Gastrocnemius medialis (tissue), 4 donors: ENCODE measurements around the gene DHRS7B.
A peak's percentile ranks its signal among the peaks of the same experiment; 100 is the strongest.

Experiments
- POLR2A ChIP-seq, 2 donors: fragments of 450-650 bp; IDR thresholded peaks; one replicate each; pipeline ENCODE4 v1.6.1; 2017; ENCODE audit warnings: antibody characterized with exemption in 2 of 2, mild to moderate bottlenecking in 2 of 2, moderate library complexity in 2 of 2
- TF ChIP-seq, protein P1 (sequence below), 5 experiments: fragments of 450-650 bp in 3 of 5; fragments of 200-600 bp in 2 of 5; sonication (generic) in 2 of 5; IDR thresholded peaks in 4 of 5; conservative IDR thresholded peaks in 1 of 5; 1 replicate in 4 of 5; 2 replicates in 1 of 5; pipeline ENCODE4 v1.5.1; 2016 to 2019; ENCODE audit warnings: antibody characterized with exemption in 5 of 5, mild to moderate bottlenecking in 3 of 5, moderate library complexity in 3 of 5

DNA sequence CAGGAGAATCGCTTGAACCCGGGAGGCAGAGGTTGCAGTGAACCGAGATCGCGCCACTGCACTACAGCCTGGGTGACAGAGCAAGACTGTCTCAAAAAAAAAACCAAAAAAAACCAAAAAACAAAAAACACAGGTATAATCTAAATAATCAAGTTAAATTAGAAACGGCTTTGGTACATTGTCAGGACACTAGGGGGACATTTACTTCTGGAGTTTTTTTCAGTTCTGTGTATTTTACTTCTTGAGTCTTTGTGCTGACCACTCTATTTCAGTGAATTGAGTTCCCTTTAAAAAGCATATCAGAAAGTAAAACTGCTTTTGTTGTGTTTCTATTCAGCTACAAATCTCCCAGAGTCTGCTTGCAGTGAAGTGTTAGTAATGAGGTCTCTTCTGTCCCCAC is 36.3 kb downstream of the DHRS7B start:
- TF ChIP-seq, protein P1, sequence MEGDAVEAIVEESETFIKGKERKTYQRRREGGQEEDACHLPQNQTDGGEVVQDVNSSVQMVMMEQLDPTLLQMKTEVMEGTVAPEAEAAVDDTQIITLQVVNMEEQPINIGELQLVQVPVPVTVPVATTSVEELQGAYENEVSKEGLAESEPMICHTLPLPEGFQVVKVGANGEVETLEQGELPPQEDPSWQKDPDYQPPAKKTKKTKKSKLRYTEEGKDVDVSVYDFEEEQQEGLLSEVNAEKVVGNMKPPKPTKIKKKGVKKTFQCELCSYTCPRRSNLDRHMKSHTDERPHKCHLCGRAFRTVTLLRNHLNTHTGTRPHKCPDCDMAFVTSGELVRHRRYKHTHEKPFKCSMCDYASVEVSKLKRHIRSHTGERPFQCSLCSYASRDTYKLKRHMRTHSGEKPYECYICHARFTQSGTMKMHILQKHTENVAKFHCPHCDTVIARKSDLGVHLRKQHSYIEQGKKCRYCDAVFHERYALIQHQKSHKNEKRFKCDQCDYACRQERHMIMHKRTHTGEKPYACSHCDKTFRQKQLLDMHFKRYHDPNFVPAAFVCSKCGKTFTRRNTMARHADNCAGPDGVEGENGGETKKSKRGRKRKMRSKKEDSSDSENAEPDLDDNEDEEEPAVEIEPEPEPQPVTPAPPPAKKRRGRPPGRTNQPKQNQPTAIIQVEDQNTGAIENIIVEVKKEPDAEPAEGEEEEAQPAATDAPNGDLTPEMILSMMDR (IDR thresholded peaks at IDR 0.05 in 4 of 5, conservative IDR thresholded peaks at IDR 0.05 in 1 of 5) = peak in 1 of 5 experiments; percentile 25
- no peak for TF ChIP-seq POLR2A (IDR thresholded peaks at IDR 0.05)
